Mammary epithelial cell (primary cell): ENCODE results near the gene XXYLT1.

ENCODE experiments used
- CTCF ChIP-seq, 2 donors: IDR thresholded peaks in 1 of 2; conservative IDR thresholded peaks in 1 of 2; 2 replicates each; pipeline ENCODE4 v1.5.1; 2011 to 2012; ENCODE audit warnings: inconsistent platforms in 2 of 2, low read length in 2 of 2, mild to moderate bottlenecking in 2 of 2, control low read depth in 1 of 2, low read depth in 1 of 2; ENCODE audit not compliant: insufficient read depth in 1 of 2; ENCODE audit errors: extremely low read depth in 1 of 2
- EZH2 ChIP-seq: IDR thresholded peaks from 2 replicates; pipeline ENCODE4 v1.6.1; 2012; ENCODE audit warnings: low read length, inconsistent platforms, borderline replicate concordance

GRCh38 chr3:195247086-195247862 is 23.7 kb downstream of the XXYLT1 start:
- TF ChIP-seq CTCF (conservative IDR thresholded peaks at IDR 0.05 in 1 of 2, IDR thresholded peaks at IDR 0.05 in 1 of 2; ENCODE audit: extremely low read depth in 1 of 2, insufficient read depth in 1 of 2, low read depth in 1 of 2, low read length in 2 of 2) (no peak), EZH2 (no peak)
